Peyer's patch (tissue), 4 donors: ENCODE results near the gene TSTD2.

Experiments
- POLR2A ChIP-seq, 2 donors: fragments of 450-650 bp; IDR thresholded peaks; one replicate each; pipeline ENCODE4 v1.5.1; 2017; ENCODE audit warnings: antibody characterized with exemption in 2 of 2, mild to moderate bottlenecking in 2 of 2, moderate library complexity in 2 of 2
- TF ChIP-seq, protein P1 (sequence below), 6 experiments: fragments of 450-650 bp in 4 of 6; fragments of 200-600 bp in 2 of 6; sonication (generic) in 1 of 6; IDR thresholded peaks; one replicate each; pipeline ENCODE4 v1.5.1; 2017 to 2019; ENCODE audit warnings: antibody characterized with exemption in 6 of 6, mild to moderate bottlenecking in 3 of 6, moderate library complexity in 1 of 6

DNA sequence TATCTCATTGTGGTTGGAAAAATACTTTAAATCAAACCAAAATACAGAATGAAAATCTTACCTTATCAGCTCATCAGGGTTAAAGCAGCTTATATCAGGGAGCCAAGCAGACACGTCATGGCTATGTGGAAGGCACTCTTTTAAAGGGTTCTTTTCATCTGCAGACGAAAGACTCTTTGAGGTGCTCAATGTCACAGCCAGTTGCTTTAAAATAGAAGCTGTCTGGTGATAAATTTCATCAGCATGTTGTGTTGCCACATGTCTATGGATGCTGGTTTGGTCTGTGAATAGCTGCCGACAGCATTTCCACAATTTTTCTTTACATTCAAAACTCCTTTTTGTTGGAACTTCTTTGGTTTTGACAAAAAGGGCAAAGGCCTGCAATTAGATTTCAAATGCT is 7.5 kb downstream of the TSTD2 start:
- TF ChIP-seq, protein P1, sequence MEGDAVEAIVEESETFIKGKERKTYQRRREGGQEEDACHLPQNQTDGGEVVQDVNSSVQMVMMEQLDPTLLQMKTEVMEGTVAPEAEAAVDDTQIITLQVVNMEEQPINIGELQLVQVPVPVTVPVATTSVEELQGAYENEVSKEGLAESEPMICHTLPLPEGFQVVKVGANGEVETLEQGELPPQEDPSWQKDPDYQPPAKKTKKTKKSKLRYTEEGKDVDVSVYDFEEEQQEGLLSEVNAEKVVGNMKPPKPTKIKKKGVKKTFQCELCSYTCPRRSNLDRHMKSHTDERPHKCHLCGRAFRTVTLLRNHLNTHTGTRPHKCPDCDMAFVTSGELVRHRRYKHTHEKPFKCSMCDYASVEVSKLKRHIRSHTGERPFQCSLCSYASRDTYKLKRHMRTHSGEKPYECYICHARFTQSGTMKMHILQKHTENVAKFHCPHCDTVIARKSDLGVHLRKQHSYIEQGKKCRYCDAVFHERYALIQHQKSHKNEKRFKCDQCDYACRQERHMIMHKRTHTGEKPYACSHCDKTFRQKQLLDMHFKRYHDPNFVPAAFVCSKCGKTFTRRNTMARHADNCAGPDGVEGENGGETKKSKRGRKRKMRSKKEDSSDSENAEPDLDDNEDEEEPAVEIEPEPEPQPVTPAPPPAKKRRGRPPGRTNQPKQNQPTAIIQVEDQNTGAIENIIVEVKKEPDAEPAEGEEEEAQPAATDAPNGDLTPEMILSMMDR (IDR thresholded peaks at IDR 0.05), result no peak
- TF ChIP-seq POLR2A (IDR thresholded peaks at IDR 0.05), result no peak
